Measurements from ENCODE around the gene UMODL1. TPM values are rescaled to one million over a fixed set of nuclear protein-coding genes. Genes with fewer than 3 reads are reported as not detected.

The UMODL1 gene
- total RNA-seq, 1 experiment from 2014 or later, result 0.18 TPM

- ChIA-PET CTCF (no interaction called here), POLR2A (no interaction called here)
- in situ Hi-C loops (cut with HindIII; ENCODE audit: low pct_unique_long_range_greater_than_20kb, low sequenced_read_pairs), result no loop called here
- Histone ChIP-seq H3K27me3 (ENCODE audit: control insufficient read depth, insufficient read depth, low read length) (no peaks in the 10 kb centered on the region), H3K36me3 (ENCODE audit: control insufficient read depth, insufficient read depth, low read length) (no peaks in the 10 kb centered on the region), H3K4me3 (ENCODE audit: low read depth in 2 of 2, low read length in 2 of 2) (no peak overlapping the region), H3K4me1 (ENCODE audit: control insufficient read depth, insufficient read depth, low read length) (no peaks in the 10 kb centered on the region), H3K9me3 (ENCODE audit: control insufficient read depth, insufficient read depth, low read depth, low read length) (no peaks in the 10 kb centered on the region), H3K27ac (ENCODE audit: low read length) (no peak overlapping the region)
- ATAC-seq (no peak), DNase-seq (ENCODE audit: low read depth, low spot score) (no peak)
- intact Hi-C loops (cut with micrococcal nuclease; ENCODE audit: unreplicated experiment), result no loop called here
- TF ChIP-seq POLR2AphosphoS5 (IDR thresholded peaks at IDR 0.05; ENCODE audit: low read depth, low read length), result no peak
- TF ChIP-seq, protein P1, sequence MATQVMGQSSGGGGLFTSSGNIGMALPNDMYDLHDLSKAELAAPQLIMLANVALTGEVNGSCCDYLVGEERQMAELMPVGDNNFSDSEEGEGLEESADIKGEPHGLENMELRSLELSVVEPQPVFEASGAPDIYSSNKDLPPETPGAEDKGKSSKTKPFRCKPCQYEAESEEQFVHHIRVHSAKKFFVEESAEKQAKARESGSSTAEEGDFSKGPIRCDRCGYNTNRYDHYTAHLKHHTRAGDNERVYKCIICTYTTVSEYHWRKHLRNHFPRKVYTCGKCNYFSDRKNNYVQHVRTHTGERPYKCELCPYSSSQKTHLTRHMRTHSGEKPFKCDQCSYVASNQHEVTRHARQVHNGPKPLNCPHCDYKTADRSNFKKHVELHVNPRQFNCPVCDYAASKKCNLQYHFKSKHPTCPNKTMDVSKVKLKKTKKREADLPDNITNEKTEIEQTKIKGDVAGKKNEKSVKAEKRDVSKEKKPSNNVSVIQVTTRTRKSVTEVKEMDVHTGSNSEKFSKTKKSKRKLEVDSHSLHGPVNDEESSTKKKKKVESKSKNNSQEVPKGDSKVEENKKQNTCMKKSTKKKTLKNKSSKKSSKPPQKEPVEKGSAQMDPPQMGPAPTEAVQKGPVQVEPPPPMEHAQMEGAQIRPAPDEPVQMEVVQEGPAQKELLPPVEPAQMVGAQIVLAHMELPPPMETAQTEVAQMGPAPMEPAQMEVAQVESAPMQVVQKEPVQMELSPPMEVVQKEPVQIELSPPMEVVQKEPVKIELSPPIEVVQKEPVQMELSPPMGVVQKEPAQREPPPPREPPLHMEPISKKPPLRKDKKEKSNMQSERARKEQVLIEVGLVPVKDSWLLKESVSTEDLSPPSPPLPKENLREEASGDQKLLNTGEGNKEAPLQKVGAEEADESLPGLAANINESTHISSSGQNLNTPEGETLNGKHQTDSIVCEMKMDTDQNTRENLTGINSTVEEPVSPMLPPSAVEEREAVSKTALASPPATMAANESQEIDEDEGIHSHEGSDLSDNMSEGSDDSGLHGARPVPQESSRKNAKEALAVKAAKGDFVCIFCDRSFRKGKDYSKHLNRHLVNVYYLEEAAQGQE (IDR thresholded peaks at IDR 0.05; ENCODE audit: insufficient read depth in 1 of 2, low read depth in 2 of 2, low read length in 1 of 2), result no peak
- TF ChIP-seq, protein P2, sequence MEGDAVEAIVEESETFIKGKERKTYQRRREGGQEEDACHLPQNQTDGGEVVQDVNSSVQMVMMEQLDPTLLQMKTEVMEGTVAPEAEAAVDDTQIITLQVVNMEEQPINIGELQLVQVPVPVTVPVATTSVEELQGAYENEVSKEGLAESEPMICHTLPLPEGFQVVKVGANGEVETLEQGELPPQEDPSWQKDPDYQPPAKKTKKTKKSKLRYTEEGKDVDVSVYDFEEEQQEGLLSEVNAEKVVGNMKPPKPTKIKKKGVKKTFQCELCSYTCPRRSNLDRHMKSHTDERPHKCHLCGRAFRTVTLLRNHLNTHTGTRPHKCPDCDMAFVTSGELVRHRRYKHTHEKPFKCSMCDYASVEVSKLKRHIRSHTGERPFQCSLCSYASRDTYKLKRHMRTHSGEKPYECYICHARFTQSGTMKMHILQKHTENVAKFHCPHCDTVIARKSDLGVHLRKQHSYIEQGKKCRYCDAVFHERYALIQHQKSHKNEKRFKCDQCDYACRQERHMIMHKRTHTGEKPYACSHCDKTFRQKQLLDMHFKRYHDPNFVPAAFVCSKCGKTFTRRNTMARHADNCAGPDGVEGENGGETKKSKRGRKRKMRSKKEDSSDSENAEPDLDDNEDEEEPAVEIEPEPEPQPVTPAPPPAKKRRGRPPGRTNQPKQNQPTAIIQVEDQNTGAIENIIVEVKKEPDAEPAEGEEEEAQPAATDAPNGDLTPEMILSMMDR (IDR thresholded peaks at IDR 0.05), result no peak
- BruUV-seq (replicated peaks), result no TSS peak
Observed at GRCh38 chr21:42069327-42069726, 1.8 kb upstream of the UMODL1 start.

DNA sequence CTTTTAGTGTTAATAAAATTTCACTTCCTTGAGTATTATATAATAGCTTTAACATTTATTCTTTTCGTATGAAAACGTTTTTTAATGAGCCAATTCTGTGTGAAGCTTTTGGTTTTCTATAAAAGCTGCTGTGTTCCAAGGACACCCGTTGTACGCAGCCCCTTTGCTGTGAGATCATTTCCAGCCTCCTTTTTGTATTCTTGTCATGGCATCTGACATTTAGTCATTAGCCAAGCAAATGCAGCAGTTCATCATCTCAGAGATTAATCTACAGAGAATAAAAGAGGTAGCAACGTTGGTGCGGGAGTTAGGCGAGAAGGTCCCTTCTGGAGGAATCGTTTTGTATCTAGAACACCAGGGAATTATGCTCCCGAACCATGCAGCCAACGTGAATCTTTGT, 1.3 kb upstream of the UMODL1 start:
- TF ChIP-seq, protein P1 (IDR thresholded peaks at IDR 0.05; ENCODE audit: insufficient read depth in 1 of 2, low read depth in 2 of 2, low read length in 1 of 2), result no peak
- TF ChIP-seq, protein P2 (IDR thresholded peaks at IDR 0.05), result no peak
- TF ChIP-seq POLR2AphosphoS5 (IDR thresholded peaks at IDR 0.05; ENCODE audit: low read depth, low read length) (no peak), TCF7L2 (IDR thresholded peaks at IDR 0.05; ENCODE audit: low read depth, low read length) (no peak), SIN3A (IDR thresholded peaks at IDR 0.05; ENCODE audit: borderline replicate concordance, insufficient read depth, low read depth, low read length) (no peak)
- Histone ChIP-seq H3K27ac (ENCODE audit: low read length) (no peak overlapping the region), H3K36me3 (ENCODE audit: control insufficient read depth, insufficient read depth, low read length) (no peaks in the 10 kb centered on the region), H3K27me3 (ENCODE audit: control insufficient read depth, insufficient read depth, low read length) (no peaks in the 10 kb centered on the region), H3K4me1 (ENCODE audit: control insufficient read depth, insufficient read depth, low read length) (no peaks in the 10 kb centered on the region), H3K4me3 (ENCODE audit: low read depth in 2 of 2, low read length in 2 of 2) (no peak overlapping the region), H3K9me3 (ENCODE audit: control insufficient read depth, insufficient read depth, low read depth, low read length) (no peaks in the 10 kb centered on the region)
- CTCF ChIA-PET, result no interaction called here
- intact Hi-C loops (cut with micrococcal nuclease; ENCODE audit: unreplicated experiment) (no loop called here), in situ Hi-C loops (cut with HindIII; ENCODE audit: low pct_unique_long_range_greater_than_20kb, low sequenced_read_pairs) (no loop called here)
- POLR2A ChIA-PET, result no interaction called here
- no peak for ATAC-seq
- DNase-seq (ENCODE audit: low read depth, low spot score), result no peak
- BruUV-seq (replicated peaks), result no TSS peak
